ENCODE measurements around the gene WWC2. TPM values are rescaled to one million over a fixed set of nuclear protein-coding genes. Genes with fewer than 3 reads are reported as not detected.
A peak's percentile ranks its signal among the peaks of the same experiment; 100 is the strongest.

Gene WWC2
- total RNA-seq, 1 donor: 35.1 TPM

- H3K4me2 ChIP-seq (ENCODE audit: insufficient read depth, low read length): no peak overlapping the region
- H2AFZ ChIP-seq (ENCODE audit: low read length): no peak overlapping the region
- H3K36me3 ChIP-seq (ENCODE audit: insufficient read depth, low read length): no peaks in the 10 kb centered on the region
- H3K27me3 ChIP-seq (ENCODE audit: insufficient read depth, low read length): no peaks in the 10 kb centered on the region
- peaks cover 5% of the 10 kb centered on the region for H4K20me1 ChIP-seq (ENCODE audit: insufficient read depth, low read length)
- DNase-seq (ENCODE audit: insufficient read length, low spot score, missing footprints): no peak
- H3K79me2 ChIP-seq (ENCODE audit: insufficient read depth, low read length): no peaks in the 10 kb centered on the region
- H3K4me3 ChIP-seq (ENCODE audit: insufficient read depth, low read length): no peak overlapping the region
- H3K9me3 ChIP-seq (ENCODE audit: low read depth, low read length): no peaks in the 10 kb centered on the region
- no peak overlapping the region for H3K27ac ChIP-seq (ENCODE audit: low read depth, low read length)
- H3K4me1 ChIP-seq (ENCODE audit: insufficient read depth, low read length): peaks cover 6% of the 10 kb centered on the region
- no peak for TF ChIP-seq CTCF (IDR thresholded peaks at IDR 0.05; ENCODE audit: extremely low read depth, low read depth, low read length)
Observed at GRCh38 chr4:183223053-183223452, 124.0 kb downstream of the WWC2 start.

DNA sequence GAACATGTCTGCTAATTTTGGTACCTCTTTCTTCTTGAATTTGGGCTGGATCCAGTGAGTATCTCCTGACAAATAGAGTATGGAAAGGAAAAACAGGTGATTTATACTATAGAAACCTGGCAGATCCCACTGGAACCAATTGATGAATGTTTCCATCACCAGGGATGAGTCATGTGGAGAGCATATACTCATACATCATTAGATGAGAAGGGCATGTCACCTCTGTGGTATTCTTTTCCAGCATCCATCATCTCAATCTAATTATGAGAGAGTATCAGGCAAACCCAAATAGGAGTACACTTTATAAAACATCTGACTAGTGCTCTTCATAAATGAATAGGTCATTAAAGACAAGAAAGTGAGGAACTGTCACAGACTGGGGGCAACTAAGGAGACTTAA lies 130.3 kb downstream of the WWC2 start:
- Histone ChIP-seq H2AFZ (ENCODE audit: low read length) (no peak overlapping the region), H3K79me2 (ENCODE audit: insufficient read depth, low read length) (no peaks in the 10 kb centered on the region), H3K27me3 (ENCODE audit: insufficient read depth, low read length) (no peaks in the 10 kb centered on the region), H3K27ac (ENCODE audit: low read depth, low read length) (no peak overlapping the region), H3K9me3 (ENCODE audit: low read depth, low read length) (no peaks in the 10 kb centered on the region), H3K4me2 (ENCODE audit: insufficient read depth, low read length) (no peak overlapping the region), H4K20me1 (ENCODE audit: insufficient read depth, low read length) (no peaks in the 10 kb centered on the region), H3K4me1 (ENCODE audit: insufficient read depth, low read length) (no peaks in the 10 kb centered on the region), H3K4me3 (ENCODE audit: insufficient read depth, low read length) (no peak overlapping the region), H3K36me3 (ENCODE audit: insufficient read depth, low read length) (no peaks in the 10 kb centered on the region)
- no peak for TF ChIP-seq CTCF (IDR thresholded peaks at IDR 0.05; ENCODE audit: extremely low read depth, low read depth, low read length)
- DNase-seq (ENCODE audit: insufficient read length, low spot score, missing footprints): peak; percentile 49

GRCh38 chr4:183240581-183241321 lies 141.7 kb downstream of the WWC2 start:
- Histone ChIP-seq H3K79me2 (ENCODE audit: insufficient read depth, low read length) (peaks cover 4% of the 10 kb centered on the region), H3K4me3 (ENCODE audit: insufficient read depth, low read length) (no peak overlapping the region), H3K9me3 (ENCODE audit: low read depth, low read length) (no peaks in the 10 kb centered on the region), H3K36me3 (ENCODE audit: insufficient read depth, low read length) (peaks cover 30% of the 10 kb centered on the region), H2AFZ (ENCODE audit: low read length) (no peak overlapping the region), H4K20me1 (ENCODE audit: insufficient read depth, low read length) (no peaks in the 10 kb centered on the region), H3K27ac (ENCODE audit: low read depth, low read length) (peak overlapping the region; percentile 64), H3K27me3 (ENCODE audit: insufficient read depth, low read length) (no peaks in the 10 kb centered on the region), H3K4me1 (ENCODE audit: insufficient read depth, low read length) (peaks cover 12% of the 10 kb centered on the region), H3K4me2 (ENCODE audit: insufficient read depth, low read length) (no peak overlapping the region)
- no peak for TF ChIP-seq CTCF (IDR thresholded peaks at IDR 0.05; ENCODE audit: extremely low read depth, low read depth, low read length)
- peak; percentile 10 for DNase-seq (ENCODE audit: insufficient read length, low spot score, missing footprints)

GRCh38 chr4:183241322-183241640 lies 142.2 kb downstream of the WWC2 start:
- Histone ChIP-seq H2AFZ (ENCODE audit: low read length) (no peak overlapping the region), H3K27ac (ENCODE audit: low read depth, low read length) (peak overlapping the region; percentile 64), H3K4me2 (ENCODE audit: insufficient read depth, low read length) (peak overlapping the region; percentile 6), H3K4me1 (ENCODE audit: insufficient read depth, low read length) (peaks cover 12% of the 10 kb centered on the region), H4K20me1 (ENCODE audit: insufficient read depth, low read length) (no peaks in the 10 kb centered on the region), H3K79me2 (ENCODE audit: insufficient read depth, low read length) (peaks cover 4% of the 10 kb centered on the region), H3K27me3 (ENCODE audit: insufficient read depth, low read length) (no peaks in the 10 kb centered on the region), H3K9me3 (ENCODE audit: low read depth, low read length) (no peaks in the 10 kb centered on the region), H3K4me3 (ENCODE audit: insufficient read depth, low read length) (no peak overlapping the region), H3K36me3 (ENCODE audit: insufficient read depth, low read length) (peaks cover 33% of the 10 kb centered on the region)
- no peak for TF ChIP-seq CTCF (IDR thresholded peaks at IDR 0.05; ENCODE audit: extremely low read depth, low read depth, low read length)
- peak; percentile 72 for DNase-seq (ENCODE audit: insufficient read length, low spot score, missing footprints)

All from osteoblast (primary cell).